ENCODE results near the gene RBBP8NL. TPM values are rescaled to one million over a fixed set of nuclear protein-coding genes. Genes with fewer than 3 reads are reported as not detected.
A peak's percentile ranks its signal among the peaks of the same experiment; 100 is the strongest.

RBBP8NL gene
- total RNA-seq, 1 experiment from 2014 or later, result 0.28 TPM

GRCh38 chr20:62439218-62439617 is 11.9 kb upstream of the RBBP8NL start:
- H3K9me3 ChIP-seq (ENCODE audit: control insufficient read depth, low read depth, low read length), result no peaks in the 10 kb centered on the region
- no peak overlapping the region for H3K4me2 ChIP-seq (ENCODE audit: insufficient read depth, insufficient read length, low read length)
- Mint-ChIP-seq H3K4me1 (peaks cover 0 to 2% of the 10 kb centered on the region in 2 experiments; a peak in 1 of 4 replicates), H3K4me3 (no peak overlapping the region), H3K36me3 (ENCODE audit: insufficient read depth in 1 of 3, low read depth in 3 of 3) (no peaks in the 10 kb centered on the region; a peak in 1 of 7 replicates), H3K27me3 (ENCODE audit: low read depth) (peaks cover 44% of the 10 kb centered on the region), H3K9me3 (peaks cover 0 to 2% of the 10 kb centered on the region in 2 experiments; a peak in 1 of 5 replicates), H3K27ac (peak overlapping the region in 1 of 3 experiments; percentile 55; a peak in 1 of 7 replicates)
- TF ChIP-seq CTCF (conservative IDR thresholded peaks at IDR 0.05), result no peak
- H3K27me3 ChIP-seq (ENCODE audit: insufficient read depth, low read length), result no peaks in the 10 kb centered on the region
- H4K91ac ChIP-seq (ENCODE audit: insufficient read length, low read depth, low read length), result no peak overlapping the region
- no peaks in the 10 kb centered on the region for H3K79me2 ChIP-seq (ENCODE audit: insufficient read depth, low read length)
- no peak overlapping the region for H3K4ac ChIP-seq (ENCODE audit: low read depth, low read length)
- no peak overlapping the region for H3K18ac ChIP-seq (ENCODE audit: insufficient read length, low read depth, low read length)
- no peak overlapping the region for H2BK5ac ChIP-seq (ENCODE audit: insufficient read length, low read length)
- no peak overlapping the region for H2BK120ac ChIP-seq (ENCODE audit: low read depth, low read length, poor library complexity, severe bottlenecking)
- no peak overlapping the region for H3K14ac ChIP-seq (ENCODE audit: insufficient read depth, low read length)
- no peak overlapping the region for H2BK12ac ChIP-seq (ENCODE audit: insufficient read length, low read depth, low read length)
- no peak overlapping the region for H3K56ac ChIP-seq (ENCODE audit: insufficient read length, low read depth, low read length)
- H3K23me2 ChIP-seq (ENCODE audit: insufficient read length, low read depth, low read length, poor library complexity, severe bottlenecking), result no peaks in the 10 kb centered on the region
- no peak overlapping the region for H2BK20ac ChIP-seq (ENCODE audit: low read depth, low read length, poor library complexity, severe bottlenecking)
- H3K23ac ChIP-seq (ENCODE audit: insufficient read length, low read depth, low read length), result no peak overlapping the region
- no peak overlapping the region for H3T11ph ChIP-seq (ENCODE audit: low read length)
- H4K8ac ChIP-seq (replicated peaks; ENCODE audit: insufficient read length, low read depth, low read length), result no peak overlapping the region
- whole genome bisulfite sequencing (ENCODE audit: extremely low coverage, insufficient read length, low lambda C conversion rate), result no CpG with 5 or more reads among the region's 5 CpGs
- H3K4me1 ChIP-seq (ENCODE audit: insufficient read depth, low read length), result no peaks in the 10 kb centered on the region
- no peak overlapping the region for H2BK15ac ChIP-seq (ENCODE audit: low read depth, low read length)
- DNase-seq, result no peak
- H4K5ac ChIP-seq (ENCODE audit: insufficient read length, low read depth, low read length), result no peak overlapping the region
- H4K20me1 ChIP-seq (ENCODE audit: control insufficient read depth, insufficient read depth, insufficient read length), result no peaks in the 10 kb centered on the region
- no peaks in the 10 kb centered on the region for H3K79me1 ChIP-seq (ENCODE audit: insufficient read depth, low read depth, low read length, poor library complexity, severe bottlenecking)
- H2AK5ac ChIP-seq (ENCODE audit: insufficient read length, low read length), result no peak overlapping the region
- no peak overlapping the region for H2AFZ ChIP-seq (ENCODE audit: low read length)
- H3K27ac ChIP-seq (ENCODE audit: insufficient read length, low read depth, low read length), result no peak overlapping the region
- no peak overlapping the region for H3K9ac ChIP-seq (ENCODE audit: extremely low read depth, insufficient read length, low read length)

Data from H9 (cell line).